HCT116 (cell line): ENCODE data around the gene ADNP. TPM values are rescaled to one million over a fixed set of nuclear protein-coding genes. Genes with fewer than 3 reads are reported as not detected.

ENCODE experiments used
- ATAC-seq: fragments of 200-7000 bp; cut with Tn5 transposase; 2 replicates; pipeline ENCODE4 v1.9.1; 2020; ENCODE audit warnings: mild to moderate bottlenecking, moderate library complexity
- BruUV-seq: library from RNA; stranded (reverse); fragments of 400-500 nt; replicated peaks from 2 replicates; lab custom pipeline; 2021; lab: Mats Ljungman, UMichigan
- CTCF ChIA-PET: fragments of 300-600 bp; sonication (Branson Sonifier 250); formaldehyde crosslinking; loops from one replicate; lab custom pipeline; 2021; ENCODE audit warnings: antibody characterized with exemption; lab: Charles Lee
- POLR2A ChIA-PET: fragments of 300-600, 350-600 bp; sonication (Branson Sonifier 250); formaldehyde crosslinking; loops from one replicate; lab custom pipeline; 2021; ENCODE audit warnings: antibody characterized with exemption; lab: Charles Lee
- RAD21 ChIA-PET, 2 experiments: fragments of 300-600 bp; sonication (Branson Sonifier 250); formaldehyde crosslinking; loops; one replicate each; lab custom pipeline; 2023; ENCODE audit warnings: low total read pairs in 2 of 2; ENCODE audit not compliant: uncharacterized antibody in 2 of 2, unreplicated experiment in 2 of 2, low non-redundant PET in 1 of 2; lab: Charles Lee
- DNase-seq: peaks from one replicate; pipeline ENCODE4 v3.0.0-alpha.2; 2010; ENCODE audit warnings: low read depth, low spot score
- H2AFZ ChIP-seq: fragments of 200-600 bp; shearing (Covaris generic), sonication (generic); 2 replicates; pipeline ENCODE4 v1.6.1; 2017; ENCODE audit warnings: low read depth, mixed run types, mixed read lengths, antibody characterized with exemption, low read length; ENCODE audit not compliant: poor library complexity, severe bottlenecking
- H3K27ac ChIP-seq: 2 replicates; pipeline ENCODE4 v1.5.1; 2012; ENCODE audit warnings: low read depth, low read length
- H3K27me3 ChIP-seq: fragments of 200-600 bp; sonication (generic); 2 replicates; pipeline ENCODE4 v1.6.1; 2016; ENCODE audit warnings: mixed run types, low read length, mixed read lengths; ENCODE audit not compliant: insufficient read depth
- H3K36me3 ChIP-seq, 2 experiments: fragments of 200-500 bp in 1 of 2; fragments of 200-600 bp in 1 of 2; sonication (Bioruptor generic) in 1 of 2; sonication (generic) in 1 of 2; 2 replicates each; pipeline versions ENCODE4 v1.5.1 to v1.6.1; 2014 to 2016; ENCODE audit warnings: low read length in 2 of 2, inconsistent platforms in 1 of 2, mixed read lengths in 1 of 2, mixed run types in 1 of 2; ENCODE audit not compliant: insufficient read depth in 2 of 2, control insufficient read depth in 1 of 2
- H3K4me1 ChIP-seq, 2 experiments: fragments of 200-600 bp in 1 of 2; sonication (generic) in 1 of 2; 2 replicates each; pipeline versions ENCODE4 v1.5.1 to v1.6.1; 2012 to 2017; ENCODE audit warnings: low read length in 2 of 2, inconsistent platforms in 1 of 2, mild to moderate bottlenecking in 1 of 2, mixed read lengths in 1 of 2, mixed run types in 1 of 2, moderate library complexity in 1 of 2; ENCODE audit not compliant: insufficient read depth in 2 of 2, control insufficient read depth in 1 of 2
- H3K4me2 ChIP-seq: fragments of 200-600 bp; sonication (generic); 2 replicates; pipeline ENCODE4 v1.6.1; 2017; ENCODE audit warnings: mixed run types, low read length, mixed read lengths
- H3K4me3 ChIP-seq, 2 experiments: fragments of 200-600 bp in 1 of 2; sonication (generic) in 1 of 2; replicated peaks in 1 of 2; 2 replicates each; pipeline ENCODE4 v1.5.1; 2011 to 2016; ENCODE audit warnings: low read length in 2 of 2, control low read depth in 1 of 2, low read depth in 1 of 2, mild to moderate bottlenecking in 1 of 2, mixed read lengths in 1 of 2, mixed run types in 1 of 2
- H3K79me2 ChIP-seq: fragments of 200-600 bp; sonication (generic); 2 replicates; pipeline ENCODE4 v1.6.1; 2017; ENCODE audit warnings: mild to moderate bottlenecking, mixed run types, low read length, moderate library complexity, mixed read lengths; ENCODE audit not compliant: insufficient read depth
- H3K9ac ChIP-seq: fragments of 200-600 bp; sonication (generic); 2 replicates; pipeline ENCODE4 v1.6.1; 2016; ENCODE audit warnings: low read length, mixed read lengths
- H3K9me2 ChIP-seq: fragments of 200-600 bp; sonication (generic), shearing (Covaris generic); 2 replicates; pipeline ENCODE4 v1.6.1; 2017; ENCODE audit warnings: mixed run types, mild to moderate bottlenecking, moderate library complexity; ENCODE audit not compliant: insufficient read depth
- H3K9me3 ChIP-seq, 2 experiments: fragments of 200-500 bp in 1 of 2; fragments of 200-600 bp in 1 of 2; sonication (Bioruptor generic) in 1 of 2; sonication (generic) in 1 of 2; 2 replicates each; pipeline ENCODE4 v1.6.1; 2014 to 2017; ENCODE audit warnings: low read length in 2 of 2, mixed read lengths in 2 of 2, inconsistent platforms in 1 of 2, low read depth in 1 of 2, mild to moderate bottlenecking in 1 of 2, mixed run types in 1 of 2, moderate library complexity in 1 of 2; ENCODE audit not compliant: control insufficient read depth in 1 of 2, insufficient read depth in 1 of 2
- H4K20me1 ChIP-seq: fragments of 200-600 bp; sonication (generic), shearing (Covaris generic); 2 replicates; pipeline ENCODE4 v1.6.1; 2017; ENCODE audit warnings: mixed run types, mild to moderate bottlenecking, moderate library complexity; ENCODE audit not compliant: insufficient read depth
- ATF3 ChIP-seq: IDR thresholded peaks from 2 replicates; pipeline ENCODE4 v1.6.1; 2012
- CEBPB ChIP-seq: IDR thresholded peaks from 2 replicates; pipeline ENCODE4 v1.6.1; 2012; ENCODE audit warnings: low read depth
- EGR1 ChIP-seq: IDR thresholded peaks from 2 replicates; pipeline ENCODE4 v1.6.1; 2012; ENCODE audit warnings: low read depth
- JUND ChIP-seq: IDR thresholded peaks from 2 replicates; pipeline ENCODE4 v1.6.1; 2012
- MAX ChIP-seq: IDR thresholded peaks from 2 replicates; pipeline ENCODE4 v1.6.1; 2012
- POLR2A ChIP-seq: IDR thresholded peaks from 2 replicates; pipeline ENCODE4 v1.7.0; 2011; ENCODE audit warnings: borderline replicate concordance; ENCODE audit not compliant: insufficient read depth, insufficient read length; ENCODE audit errors: extremely low read depth
- POLR2AphosphoS5 ChIP-seq: IDR thresholded peaks from 2 replicates; pipeline ENCODE4 v1.6.1; 2011; ENCODE audit warnings: mild to moderate bottlenecking, low read depth, low read length, moderate library complexity
- REST ChIP-seq: IDR thresholded peaks from 2 replicates; pipeline ENCODE4 v1.6.1; 2012; ENCODE audit warnings: low read depth
- TCF7L2 ChIP-seq: IDR thresholded peaks from 2 replicates; pipeline ENCODE4 v1.7.0; 2011; ENCODE audit warnings: borderline replicate concordance, inconsistent platforms; ENCODE audit not compliant: insufficient read depth, insufficient read length; ENCODE audit errors: extremely low read depth
- YY1 ChIP-seq: IDR thresholded peaks from 2 replicates; pipeline ENCODE4 v1.6.1; 2011; ENCODE audit warnings: low read length, low read depth, moderate library complexity, mild to moderate bottlenecking; ENCODE audit not compliant: insufficient replicate concordance; ENCODE audit errors: extremely low read depth
- intact Hi-C: fragments of 100-400 bp; cut with micrococcal nuclease; formaldehyde crosslinking; loops from 2 replicates; pipeline ENCODE4 v1.10.0; 2022
- total RNA-seq: library from RNA; stranded (reverse); gene quantifications from one replicate; pipeline ENCODE4 v1.2.1, GENCODE V29; 2021; ENCODE audit not compliant: unreplicated experiment

The ADNP gene
- total RNA-seq, 1 experiment from 2014 or later, result 85.9 TPM

DNA sequence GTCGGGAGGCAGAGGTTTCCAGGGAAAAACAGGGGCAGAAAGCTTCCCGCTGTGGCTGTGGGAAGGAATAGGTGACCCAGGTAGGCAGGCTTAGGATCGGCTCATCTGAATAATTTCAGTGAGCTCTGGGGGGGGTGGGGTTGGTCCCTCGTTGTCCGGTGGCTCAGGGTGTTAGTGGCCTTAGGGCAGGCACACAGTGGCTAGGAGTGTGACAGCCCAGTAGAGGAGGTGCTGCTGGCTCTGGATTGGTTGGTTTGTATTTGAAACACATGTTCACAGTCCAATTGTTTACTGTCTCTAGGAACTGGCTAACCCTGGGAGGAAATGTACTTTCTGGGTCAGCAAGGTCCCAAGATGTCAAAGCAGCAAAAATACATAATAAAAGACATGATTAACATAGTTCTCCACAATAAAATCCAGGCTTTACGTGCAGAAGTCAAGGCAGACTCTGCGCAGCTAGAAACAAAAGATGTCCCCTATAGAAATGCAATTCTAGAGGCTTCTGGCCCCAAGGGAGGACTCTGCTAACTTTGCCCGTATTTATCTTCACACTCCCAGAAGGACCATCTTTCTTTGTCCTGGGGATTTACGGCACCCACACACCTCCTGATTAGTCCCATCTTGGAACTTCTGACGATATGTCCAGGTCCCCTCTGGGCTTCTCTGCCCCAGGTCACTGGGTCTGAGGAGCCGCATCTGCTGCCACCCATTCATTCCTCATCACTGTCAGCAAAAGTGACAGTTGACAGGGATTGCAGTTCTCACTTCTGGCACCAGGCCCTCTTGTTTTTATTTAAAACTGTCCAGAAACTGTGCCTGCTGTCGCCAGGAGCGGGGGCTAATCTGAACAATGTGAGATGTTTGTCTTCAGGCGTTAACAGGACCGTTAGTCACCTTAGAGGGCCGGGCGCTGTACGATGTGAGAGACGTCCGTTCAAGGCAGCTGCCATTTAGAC, 46.1 kb upstream of the ADNP start:
- no peak overlapping the region for H3K9ac ChIP-seq
- RAD21 ChIA-PET, result no interaction called here
- no peak overlapping the region for H3K27ac ChIP-seq
- H3K79me2 ChIP-seq, result no peaks in the 10 kb centered on the region
- DNase-seq (no peak), ATAC-seq (peak; percentile 54; the same call in 1 of the 2 replicates)
- TF ChIP-seq EGR1 (no peak), MAX (no peak), POLR2A (no peak), CEBPB (no peak), JUND (no peak)
- TF ChIP-seq, all 23 proteins: peak for 0
- H3K4me3 ChIP-seq, result no peak overlapping the region
- no peaks in the 10 kb centered on the region for H3K36me3 ChIP-seq
- no peak overlapping the region for H2AFZ ChIP-seq
- H3K4me1 ChIP-seq, result peaks cover 0 to 14% of the 10 kb centered on the region in 2 experiments; a peak in 2 of 4 replicates
- no TSS peak for BruUV-seq
- ChIA-PET POLR2A (no interaction called here), CTCF (interaction anchor here (0.7 to 1.4 kb wide), 2 partner anchors 10 to 48 kb away, joined by 3 read pairs; no protein-coding TSS in a partner anchor)
- no peaks in the 10 kb centered on the region for H4K20me1 ChIP-seq
- no peaks in the 10 kb centered on the region for H3K27me3 ChIP-seq
- no peak overlapping the region for H3K4me2 ChIP-seq
- H3K9me2 ChIP-seq, result no peaks in the 10 kb centered on the region
- intact Hi-C loops, result no loop called here
- H3K9me3 ChIP-seq, result no peaks in the 10 kb centered on the region

GRCh38 chr20:50975701-50976330, 44.6 kb upstream of the ADNP start:
- H3K9me2 ChIP-seq, result no peaks in the 10 kb centered on the region
- intact Hi-C loops, result no loop called here
- BruUV-seq, result no TSS peak
- peaks cover 0 to 8% of the 10 kb centered on the region in 2 experiments; a peak in 1 of 4 replicates for H3K4me1 ChIP-seq
- H4K20me1 ChIP-seq, result no peaks in the 10 kb centered on the region
- H3K36me3 ChIP-seq, result no peaks in the 10 kb centered on the region
- ChIA-PET RAD21 (no interaction called here), CTCF (interaction anchor here (1.4 kb wide), 1 partner anchor 12 kb away, joined by 4 read pairs; no protein-coding TSS in a partner anchor), POLR2A (no interaction called here)
- no peak overlapping the region for H3K27ac ChIP-seq
- H3K4me2 ChIP-seq, result no peak overlapping the region
- no peaks in the 10 kb centered on the region for H3K27me3 ChIP-seq
- ATAC-seq, result no peak
- H3K4me3 ChIP-seq, result no peak overlapping the region
- no peak for DNase-seq
- H3K9ac ChIP-seq, result no peak overlapping the region
- no peak overlapping the region for H2AFZ ChIP-seq
- no peaks in the 10 kb centered on the region for H3K9me3 ChIP-seq
- no peaks in the 10 kb centered on the region for H3K79me2 ChIP-seq
- TF ChIP-seq ATF3 (no peak), POLR2AphosphoS5 (no peak), YY1 (no peak), REST (no peak), MAX (no peak), TCF7L2 (no peak)
